Loucy (cell line): Measurements from ENCODE around the gene MYCBP.

ENCODE experiments used
- EZH2phosphoT487 ChIP-seq: fragments of 200-600 bp; IDR thresholded peaks from 2 replicates; pipeline ENCODE4 v1.6.1; 2018; ENCODE audit warnings: antibody characterized with exemption, mild to moderate bottlenecking, moderate library complexity, borderline replicate concordance
- TF ChIP-seq, protein P1 (sequence below): fragments of 200-600 bp; sonication (generic); conservative IDR thresholded peaks from 2 replicates; pipeline ENCODE4 v1.5.1; 2014; ENCODE audit warnings: mild to moderate bottlenecking, antibody characterized with exemption, low read length

- TF ChIP-seq, protein P1, sequence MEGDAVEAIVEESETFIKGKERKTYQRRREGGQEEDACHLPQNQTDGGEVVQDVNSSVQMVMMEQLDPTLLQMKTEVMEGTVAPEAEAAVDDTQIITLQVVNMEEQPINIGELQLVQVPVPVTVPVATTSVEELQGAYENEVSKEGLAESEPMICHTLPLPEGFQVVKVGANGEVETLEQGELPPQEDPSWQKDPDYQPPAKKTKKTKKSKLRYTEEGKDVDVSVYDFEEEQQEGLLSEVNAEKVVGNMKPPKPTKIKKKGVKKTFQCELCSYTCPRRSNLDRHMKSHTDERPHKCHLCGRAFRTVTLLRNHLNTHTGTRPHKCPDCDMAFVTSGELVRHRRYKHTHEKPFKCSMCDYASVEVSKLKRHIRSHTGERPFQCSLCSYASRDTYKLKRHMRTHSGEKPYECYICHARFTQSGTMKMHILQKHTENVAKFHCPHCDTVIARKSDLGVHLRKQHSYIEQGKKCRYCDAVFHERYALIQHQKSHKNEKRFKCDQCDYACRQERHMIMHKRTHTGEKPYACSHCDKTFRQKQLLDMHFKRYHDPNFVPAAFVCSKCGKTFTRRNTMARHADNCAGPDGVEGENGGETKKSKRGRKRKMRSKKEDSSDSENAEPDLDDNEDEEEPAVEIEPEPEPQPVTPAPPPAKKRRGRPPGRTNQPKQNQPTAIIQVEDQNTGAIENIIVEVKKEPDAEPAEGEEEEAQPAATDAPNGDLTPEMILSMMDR: no peak
- TF ChIP-seq EZH2phosphoT487: no peak
Measured at GRCh38 chr1:38872401-38873026, 634 bp downstream of the MYCBP start.
